Measurements from ENCODE around the gene ASB1. TPM values are rescaled to one million over a fixed set of nuclear protein-coding genes. Genes with fewer than 3 reads are reported as not detected.

Gene ASB1
- total RNA-seq, 4 donors from 2014 or later = 3.9 to 17.7 (median 8.9) TPM

- Histone ChIP-seq H3K27me3 (no peaks in the 10 kb centered on the region), H3K27ac (no peak overlapping the region), H3K4me3 (no peak overlapping the region), H3K4me1 (peaks cover 17 to 48% (median 20%) of the 10 kb centered on the region in 3 donors), H3K9me3 (no peaks in the 10 kb centered on the region), H3K36me3 (no peaks in the 10 kb centered on the region)
- DNase-seq = no peak
- WGBS, 2 donors = 85% methylated on average over 3 of the region's 3 CpGs; no CpG with 5 or more reads in 1 of the 2 donors
- TF ChIP-seq POLR2A (IDR thresholded peaks at IDR 0.05) (no peak), CTCF (IDR thresholded peaks at IDR 0.05) (no peak)
- intact Hi-C loops (cut with DNase I) = no loop called here
Measured at GRCh38 chr2:238424313-238424700, 2.4 kb upstream of the ASB1 start.

GRCh38 chr2:238425505-238425978 lies 1.2 kb upstream of the ASB1 start:
- WGBS, 2 donors = 54 to 75% methylated on average over 12 to 14 of the region's 16 CpGs
- TF ChIP-seq CTCF (IDR thresholded peaks at IDR 0.05) = no peak
- TF ChIP-seq POLR2A (IDR thresholded peaks at IDR 0.05) = no peak
- peak overlapping the region in 2 of 4 donors; percentile 91 to 97 for H3K4me3 ChIP-seq
- peaks cover 0 to 6% (median 0%) of the 10 kb centered on the region in 3 donors for H3K36me3 ChIP-seq
- peaks cover 17 to 48% (median 20%) of the 10 kb centered on the region in 3 donors for H3K4me1 ChIP-seq
- intact Hi-C loops (cut with DNase I) = no loop called here
- H3K27me3 ChIP-seq = no peaks in the 10 kb centered on the region
- H3K9me3 ChIP-seq = no peaks in the 10 kb centered on the region
- no peak for DNase-seq
- peak overlapping the region in 2 of 4 donors; percentile 90 to 97 for H3K27ac ChIP-seq

GRCh38 chr2:238425979-238426567 lies 654 bp upstream of the ASB1 start:
- Histone ChIP-seq H3K36me3 (peaks cover 0 to 12% (median 0%) of the 10 kb centered on the region in 3 donors), H3K4me1 (peaks cover 17 to 43% (median 20%) of the 10 kb centered on the region in 3 donors), H3K27ac (peak overlapping the region; percentile 90 to 97 (median 94)), H3K27me3 (no peaks in the 10 kb centered on the region), H3K9me3 (no peaks in the 10 kb centered on the region), H3K4me3 (peak overlapping the region; percentile 52 to 97 (median 88))
- intact Hi-C loops (cut with DNase I) = no loop called here
- 0 to 3% methylated on average over 5 to 10 of the region's 24 CpGs for WGBS, 2 donors
- DNase-seq = no peak
- TF ChIP-seq POLR2A (IDR thresholded peaks at IDR 0.05) = no peak
- no peak for TF ChIP-seq CTCF (IDR thresholded peaks at IDR 0.05)

GRCh38 chr2:238427435-238428162 lies 872 bp downstream of the ASB1 start:
- Histone ChIP-seq H3K36me3 (peaks cover 0 to 12% (median 0%) of the 10 kb centered on the region in 3 donors), H3K9me3 (no peaks in the 10 kb centered on the region), H3K4me1 (peaks cover 17 to 35% (median 20%) of the 10 kb centered on the region in 3 donors), H3K27ac (peak overlapping the region; percentile 90 to 97 (median 94)), H3K4me3 (peak overlapping the region; percentile 52 to 97 (median 88)), H3K27me3 (no peaks in the 10 kb centered on the region)
- no peak for TF ChIP-seq CTCF (IDR thresholded peaks at IDR 0.05)
- TF ChIP-seq POLR2A (IDR thresholded peaks at IDR 0.05) = no peak
- 9 to 14% methylated on average over 8 to 16 of the region's 20 CpGs for WGBS, 2 donors
- intact Hi-C loops (cut with DNase I) = no loop called here
- no peak for DNase-seq

- intact Hi-C loops (cut with DNase I) = no loop called here
- H3K4me1 ChIP-seq = peaks cover 17 to 35% (median 20%) of the 10 kb centered on the region in 3 donors
- WGBS, 2 donors = 85 to 88% methylated on average over 8 of the region's 8 CpGs
- H3K27ac ChIP-seq = no peak overlapping the region
- H3K36me3 ChIP-seq = peaks cover 0 to 21% (median 6%) of the 10 kb centered on the region in 3 donors
- DNase-seq = no peak
- H3K4me3 ChIP-seq = no peak overlapping the region
- no peaks in the 10 kb centered on the region for H3K9me3 ChIP-seq
- no peak for TF ChIP-seq CTCF (IDR thresholded peaks at IDR 0.05)
- TF ChIP-seq POLR2A (IDR thresholded peaks at IDR 0.05) = no peak
- no peaks in the 10 kb centered on the region for H3K27me3 ChIP-seq
Measured at GRCh38 chr2:238428866-238429265, 2.1 kb downstream of the ASB1 start.

All from esophagus squamous epithelium (tissue), 5 donors.